Fibroblast of upper back skin (primary cell): ENCODE results near the gene VOPP1.

Experiments used
- DNase-seq: peaks from one replicate; pipeline ENCODE4 v3.0.0-alpha.2; 2013

VOPP1 gene

DNA sequence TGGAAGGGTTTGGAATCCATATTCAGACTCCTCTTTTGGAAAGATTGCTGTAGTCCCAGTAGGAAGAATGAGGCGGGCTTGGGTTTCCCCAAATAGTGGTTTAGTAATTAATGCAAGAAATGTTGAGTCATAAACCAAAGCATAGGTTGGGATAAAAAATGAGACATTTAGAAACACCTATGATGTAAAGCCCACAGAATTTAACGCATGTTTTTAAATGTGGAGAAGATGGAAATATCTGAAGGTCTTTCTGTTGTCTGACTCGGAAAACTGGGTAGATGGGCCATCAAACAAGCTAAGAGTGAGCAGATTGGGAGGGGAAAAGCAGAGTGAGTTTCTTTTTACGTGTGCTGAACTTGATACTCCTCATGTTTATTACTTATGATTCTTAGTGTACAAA, 145.0 kb downstream of the VOPP1 start:
- peak; percentile 54 for DNase-seq

DNA sequence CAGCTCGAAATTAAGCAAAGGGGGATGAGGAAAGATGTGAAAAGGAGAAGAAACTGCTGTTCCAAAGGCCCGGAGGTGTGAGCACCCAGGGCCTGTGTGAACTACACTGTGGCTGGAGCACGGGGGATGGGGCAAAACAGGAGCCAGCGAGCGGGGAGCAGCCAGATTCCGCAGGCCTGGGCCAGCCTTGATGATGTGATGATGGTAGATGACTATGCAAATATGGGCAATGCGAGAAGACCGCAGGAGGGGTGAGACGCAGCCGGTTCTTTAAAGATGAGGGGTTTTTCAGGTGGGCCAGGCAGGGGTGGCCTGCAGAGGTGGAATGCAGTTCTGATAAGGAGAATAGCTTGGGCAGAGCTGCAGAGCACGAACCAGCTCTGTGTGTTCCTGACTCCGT, 145.6 kb downstream of the VOPP1 start:
- DNase-seq: no peak

DNA sequence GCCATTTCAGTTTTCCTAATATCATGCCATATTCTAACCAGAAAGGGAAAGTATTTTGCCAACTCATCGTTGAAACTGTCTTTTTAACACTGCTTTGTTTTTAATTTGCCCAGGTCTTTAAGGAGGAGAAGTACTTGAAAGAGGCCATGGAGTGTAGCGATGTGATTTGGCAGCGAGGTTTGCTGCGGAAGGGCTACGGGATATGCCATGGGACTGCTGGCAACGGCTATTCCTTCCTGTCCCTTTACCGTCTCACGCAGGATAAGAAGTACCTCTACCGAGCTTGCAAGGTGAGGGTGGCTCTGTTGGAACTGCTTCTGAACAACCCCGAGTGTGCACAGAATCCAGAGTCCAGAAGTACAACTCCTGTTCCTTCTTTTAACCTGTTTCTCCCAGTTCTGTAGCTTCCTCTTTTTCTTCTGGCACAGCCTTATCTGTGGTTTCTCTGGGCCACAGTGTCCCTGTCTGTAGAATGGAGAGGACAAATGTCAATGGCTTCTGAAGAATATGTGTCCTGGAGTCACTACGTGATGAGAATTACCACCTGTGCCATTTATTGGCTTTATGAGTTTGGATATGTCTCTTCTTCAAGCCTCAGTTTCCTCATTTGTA, 147.1 kb downstream of the VOPP1 start:
- no peak for DNase-seq

DNA sequence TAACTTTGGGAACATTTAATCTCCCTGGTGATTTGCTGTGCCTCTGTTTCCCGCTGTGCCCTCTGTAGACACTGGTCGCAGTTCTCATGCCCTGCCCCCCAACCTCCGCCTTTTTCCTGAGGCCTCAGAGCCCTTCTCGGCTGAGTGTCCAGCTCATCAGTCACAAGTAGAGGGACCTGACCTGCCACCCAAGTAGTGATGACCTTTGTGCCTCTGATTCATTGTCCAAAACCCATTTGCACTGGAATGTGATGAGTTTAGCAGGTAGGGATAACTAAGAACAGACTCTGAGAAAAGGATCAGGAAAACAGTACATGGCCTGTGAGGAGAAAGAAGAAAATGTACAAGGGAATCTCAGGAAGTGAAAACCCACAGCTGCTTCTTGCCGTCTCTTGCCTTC, 148.4 kb downstream of the VOPP1 start:
- DNase-seq: peak; percentile 34

DNA sequence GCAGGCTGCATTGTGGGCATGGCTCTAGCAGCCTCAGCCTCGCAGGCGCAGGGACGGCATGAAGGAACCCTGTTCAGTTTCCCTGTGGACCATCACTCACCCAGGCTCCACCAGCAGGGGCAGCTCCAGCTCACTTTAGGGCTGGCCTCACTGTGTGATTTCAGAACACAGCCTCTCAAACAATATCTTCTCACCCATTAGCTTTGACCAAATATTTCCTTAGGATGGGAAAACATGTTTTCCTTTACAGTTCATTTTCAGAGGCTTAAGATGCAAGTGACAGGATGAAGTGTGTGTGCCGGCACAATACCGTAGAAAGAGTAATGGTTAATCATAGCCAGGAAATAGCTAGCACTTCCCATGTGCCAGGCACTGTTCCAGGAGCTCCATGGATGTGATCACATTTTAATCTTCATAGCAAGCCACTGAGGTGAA, 149.0 kb downstream of the VOPP1 start:
- DNase-seq: peak; percentile 67
